GM12878 (cell line): ENCODE results near the gene IGFLR1. TPM values are rescaled to one million over a fixed set of nuclear protein-coding genes. Genes with fewer than 3 reads are reported as not detected.

ENCODE experiments used
- ATAC-seq: fragments of 200-7000 bp; cut with Tn5 transposase; 3 replicates; pipeline ENCODE4 v1.9.1; 2020; ENCODE audit warnings: mild to moderate bottlenecking, moderate library complexity
- BruUV-seq: library from RNA; stranded (reverse); fragments of 400-500 nt; replicated peaks from 2 replicates; lab custom pipeline; 2021; lab: Mats Ljungman, UMichigan
- CTCF ChIA-PET: fragments of 300-600 bp; sonication (Branson Sonifier 250); formaldehyde crosslinking; extraction: SDS; loops from one replicate; lab custom pipeline; 2021; ENCODE audit warnings: inconsistent platforms; lab: Yijun Ruan, JAX
- POLR2A ChIA-PET: fragments of 350-600 bp; formaldehyde crosslinking; extraction: SDS; loops from one replicate; lab custom pipeline; 2021; ENCODE audit warnings: inconsistent platforms; lab: Charles Lee
- RAD21 ChIA-PET: fragments of 300-600 bp; sonication (Branson Sonifier 250); formaldehyde crosslinking; loops from one replicate; lab custom pipeline; 2023; ENCODE audit warnings: antibody characterized with exemption; ENCODE audit not compliant: unreplicated experiment; lab: Charles Lee
- SMC1A ChIA-PET: fragments of 300-600 bp; sonication (Branson Sonifier 250); formaldehyde crosslinking; loops from one replicate; lab custom pipeline; 2023; ENCODE audit not compliant: unreplicated experiment, uncharacterized antibody; lab: Charles Lee
- DNase-seq: peaks from one replicate; pipeline ENCODE4 v3.0.0-alpha.2; 2011; ENCODE audit warnings: low read depth, low spot score
- FAIRE-seq: peaks from 3 replicates; lab custom pipeline; 2011; peaks lifted over from hg19 to GRCh38; lab: Jason Lieb, UNC
- H2AFZ ChIP-seq: 2 replicates; pipeline ENCODE4 v1.6.0; 2011; ENCODE audit warnings: low read depth, low read length, control low read depth; ENCODE audit not compliant: control insufficient read depth
- H3K27ac ChIP-seq: 2 replicates; pipeline ENCODE4 v1.5.1; 2011; ENCODE audit warnings: control low read depth; ENCODE audit not compliant: control insufficient read depth, insufficient read depth
- H3K27me3 ChIP-seq, 2 experiments: replicated peaks in 1 of 2; 2 replicates each; pipeline versions ENCODE4 v1.6.0 to v1.6.1; 2011; ENCODE audit warnings: low read length in 1 of 2; ENCODE audit not compliant: control insufficient read depth in 2 of 2, insufficient read depth in 2 of 2
- H3K36me3 ChIP-seq, 2 experiments: 2 replicates each; pipeline ENCODE4 v1.5.1; 2011; ENCODE audit warnings: low read length in 1 of 2; ENCODE audit not compliant: control insufficient read depth in 2 of 2, insufficient read depth in 2 of 2
- H3K4me1 ChIP-seq: 2 replicates; pipeline ENCODE4 v1.6.1; 2011; ENCODE audit warnings: mild to moderate bottlenecking, low read length, moderate library complexity, mixed read lengths; ENCODE audit not compliant: control insufficient read depth, insufficient read depth
- H3K4me2 ChIP-seq: 2 replicates; pipeline ENCODE4 v1.6.0; 2011; ENCODE audit warnings: control low read depth; ENCODE audit not compliant: control insufficient read depth, insufficient read depth
- H3K4me3 ChIP-seq: fragments of 200-600 bp; sonication (generic); 2 replicates; pipeline ENCODE4 v1.5.1; 2016
- H3K79me2 ChIP-seq: 2 replicates; pipeline ENCODE4 v1.6.0; 2011; ENCODE audit warnings: low read length; ENCODE audit not compliant: control insufficient read depth, insufficient read depth
- H3K9ac ChIP-seq: 2 replicates; pipeline ENCODE4 v1.8.0; 2011; ENCODE audit warnings: low read length, control low read depth, mixed read lengths; ENCODE audit not compliant: control insufficient read depth, insufficient read depth
- H3K9me3 ChIP-seq: replicated peaks from 3 replicates; pipeline ENCODE4 v1.5.1; 2011; ENCODE audit warnings: mild to moderate bottlenecking, low read length; ENCODE audit not compliant: control insufficient read depth, insufficient read depth
- H4K20me1 ChIP-seq: 2 replicates; pipeline ENCODE4 v1.6.0; 2011; ENCODE audit not compliant: control insufficient read depth, insufficient read depth
- E2F8 ChIP-seq: fragments of 450-650 bp; IDR thresholded peaks from 2 replicates; pipeline ENCODE4 v1.6.1; 2018; ENCODE audit warnings: mild to moderate bottlenecking, low read depth, moderate library complexity; ENCODE audit not compliant: partially characterized antibody
- HCFC1 ChIP-seq: fragments of 150-350 bp; IDR thresholded peaks from 2 replicates; pipeline ENCODE4 v1.6.1; 2014; ENCODE audit warnings: low read length
- IKZF2 ChIP-seq, 2 experiments: fragments of 450-650 bp; IDR thresholded peaks; 2 replicates each; pipeline ENCODE4 v1.6.1; 2017; ENCODE audit warnings: mild to moderate bottlenecking in 2 of 2, moderate library complexity in 2 of 2
- MTA3 ChIP-seq: IDR thresholded peaks from 2 replicates; pipeline ENCODE4 v1.6.1; 2012; ENCODE audit warnings: low read length, inconsistent platforms, borderline replicate concordance
- RAD51 ChIP-seq: fragments of 450-650 bp; IDR thresholded peaks from 2 replicates; pipeline ENCODE4 v1.6.1; 2016; ENCODE audit warnings: moderate library complexity, mild to moderate bottlenecking, inconsistent platforms
- SMARCA5 ChIP-seq: fragments of 450-650 bp; IDR thresholded peaks from 2 replicates; pipeline ENCODE4 v1.6.1; 2017; ENCODE audit warnings: mild to moderate bottlenecking
- ZBTB4 ChIP-seq: fragments of 450-650 bp; formaldehyde crosslinking; IDR thresholded peaks from 2 replicates; pipeline ENCODE4 v1.4.0; 2022; ENCODE audit warnings: mild to moderate bottlenecking, moderate library complexity
- whole genome bisulfite sequencing: methylation state at CpG from one replicate; pipeline ENCODE4 v1.1.6; 2016; ENCODE audit warnings: low lambda C conversion rate; ENCODE audit not compliant: insufficient replicate concordance, insufficient coverage; ENCODE audit errors: missing lambda C conversion rate; 5-methylcytosine and 5-hydroxymethylcytosine counted together
- in situ Hi-C: fragments of 300-500 bp; cut with MboI; formaldehyde crosslinking; loops from 9 replicates; pipeline ENCODE4 v1.14.3; 2018; ENCODE audit warnings: mixed read lengths
- intact Hi-C: fragments of 100-400 bp; cut with micrococcal nuclease; formaldehyde crosslinking; loops from one replicate; pipeline ENCODE4 v1.14.2; 2022; ENCODE audit not compliant: unreplicated experiment
- polyA plus RNA-seq, 11 experiments: library from polyadenylated mRNA; depleted of rRNA in 4 of 11; unstranded in 6 of 11; stranded (reverse) in 5 of 11; fragments of >200 nt; fragmentation: Nextera tagmentation in 4 of 11; fragmentation: Illumina TruSeq in 1 of 11; extraction: Ambion mirVana in 4 of 11; extraction: Trizol in 1 of 11; gene quantifications; 1 replicate in 1 of 11; 2 replicates in 10 of 11; pipeline versions ENCODE4 v1.2.1 to v1.2.3, GENCODE V29; 2011 to 2016; ENCODE audit warnings: inconsistent platforms in 2 of 11, missing spikeins in 2 of 11, low read depth in 1 of 11
- total RNA-seq, 4 experiments: library from RNA; depleted of rRNA in 3 of 4; stranded (reverse); fragments of >200 nt in 3 of 4; fragmentation: Illumina TruSeq in 1 of 4; extraction: Trizol in 1 of 4; gene quantifications; 2 replicates each; pipeline versions ENCODE4 v1.2.1 to v1.2.3, GENCODE V29; 2013 to 2021
- TF ChIP-seq, protein P1 (sequence below): fragments of 450-650 bp; IDR thresholded peaks from 2 replicates; pipeline ENCODE4 v1.6.1; 2016; ENCODE audit warnings: mild to moderate bottlenecking, moderate library complexity, borderline replicate concordance
- TF ChIP-seq, protein P2 (sequence below): IDR thresholded peaks from 2 replicates; pipeline ENCODE4 v1.6.1; 2012; ENCODE audit warnings: low read depth, low read length, improper control_type of control experiment

The IGFLR1 gene
- total and polyA plus RNA-seq, 10 of the 15 experiments (the other 5 are each of a cell fraction or from before 2014, with no cell fraction given), result 2.5 to 39.9 (median 24.8) TPM

- Histone ChIP-seq H3K9me3 (no peaks in the 10 kb centered on the region; the same call in 2 of the 3 replicates), H3K27me3 (no peaks in the 10 kb centered on the region), H4K20me1 (no peaks in the 10 kb centered on the region), H3K27ac (peak overlapping the region; percentile 79), H3K9ac (no peak overlapping the region), H3K4me2 (no peak overlapping the region), H3K4me3 (no peak overlapping the region), H3K79me2 (no peaks in the 10 kb centered on the region), H2AFZ (no peak overlapping the region), H3K4me1 (peaks cover 22% of the 10 kb centered on the region), H3K36me3 (no peaks in the 10 kb centered on the region)
- ChIA-PET RAD21 (interaction anchor here (1.0 to 11.0 kb wide), 9 partner anchors 18 to 343 kb away, joined by 3 to 430 read pairs (median 8); partner anchors contain the start of genes IGFLR1, LIN37, PSENEN and U2AF1L4), POLR2A (interaction anchor here (1.1 to 11.9 kb wide), 9 partner anchors 15 to 365 kb away, joined by 3 to 516 read pairs (median 6); partner anchors contain the start of genes COX6B1, IGFLR1, PSENEN and U2AF1L4), CTCF (interaction anchor here (1.2 to 7.8 kb wide), 8 partner anchors 12 to 235 kb away, joined by 4 to 271 read pairs (median 8); partner anchors contain the start of genes IGFLR1, LIN37, PSENEN and U2AF1L4), SMC1A (interaction anchor here (0.8 to 12.3 kb wide), 9 partner anchors 12 to 235 kb away, joined by 3 to 375 read pairs (median 5); partner anchors contain the start of genes IGFLR1, PSENEN and U2AF1L4)
- FAIRE-seq (no peak), ATAC-seq (no peak), DNase-seq (no peak)
- 76% methylated on average over 2 of the region's 2 CpGs for WGBS
- intact Hi-C loops, result loop anchor here (2.0 kb wide), 1 partner anchor 123 kb away; no protein-coding TSS in a partner anchor
- TSS peak; percentile 63 for BruUV-seq
- in situ Hi-C loops, result no loop called here
- TF ChIP-seq RAD51 (no peak), SMARCA5 (no peak), HCFC1 (no peak), IKZF2 (IDR thresholded peaks at IDR 0.05) (no peak), MTA3 (no peak), E2F8 (no peak), ZBTB4 (CRISPR knock-in tag) (no peak)
- TF ChIP-seq, protein P1, sequence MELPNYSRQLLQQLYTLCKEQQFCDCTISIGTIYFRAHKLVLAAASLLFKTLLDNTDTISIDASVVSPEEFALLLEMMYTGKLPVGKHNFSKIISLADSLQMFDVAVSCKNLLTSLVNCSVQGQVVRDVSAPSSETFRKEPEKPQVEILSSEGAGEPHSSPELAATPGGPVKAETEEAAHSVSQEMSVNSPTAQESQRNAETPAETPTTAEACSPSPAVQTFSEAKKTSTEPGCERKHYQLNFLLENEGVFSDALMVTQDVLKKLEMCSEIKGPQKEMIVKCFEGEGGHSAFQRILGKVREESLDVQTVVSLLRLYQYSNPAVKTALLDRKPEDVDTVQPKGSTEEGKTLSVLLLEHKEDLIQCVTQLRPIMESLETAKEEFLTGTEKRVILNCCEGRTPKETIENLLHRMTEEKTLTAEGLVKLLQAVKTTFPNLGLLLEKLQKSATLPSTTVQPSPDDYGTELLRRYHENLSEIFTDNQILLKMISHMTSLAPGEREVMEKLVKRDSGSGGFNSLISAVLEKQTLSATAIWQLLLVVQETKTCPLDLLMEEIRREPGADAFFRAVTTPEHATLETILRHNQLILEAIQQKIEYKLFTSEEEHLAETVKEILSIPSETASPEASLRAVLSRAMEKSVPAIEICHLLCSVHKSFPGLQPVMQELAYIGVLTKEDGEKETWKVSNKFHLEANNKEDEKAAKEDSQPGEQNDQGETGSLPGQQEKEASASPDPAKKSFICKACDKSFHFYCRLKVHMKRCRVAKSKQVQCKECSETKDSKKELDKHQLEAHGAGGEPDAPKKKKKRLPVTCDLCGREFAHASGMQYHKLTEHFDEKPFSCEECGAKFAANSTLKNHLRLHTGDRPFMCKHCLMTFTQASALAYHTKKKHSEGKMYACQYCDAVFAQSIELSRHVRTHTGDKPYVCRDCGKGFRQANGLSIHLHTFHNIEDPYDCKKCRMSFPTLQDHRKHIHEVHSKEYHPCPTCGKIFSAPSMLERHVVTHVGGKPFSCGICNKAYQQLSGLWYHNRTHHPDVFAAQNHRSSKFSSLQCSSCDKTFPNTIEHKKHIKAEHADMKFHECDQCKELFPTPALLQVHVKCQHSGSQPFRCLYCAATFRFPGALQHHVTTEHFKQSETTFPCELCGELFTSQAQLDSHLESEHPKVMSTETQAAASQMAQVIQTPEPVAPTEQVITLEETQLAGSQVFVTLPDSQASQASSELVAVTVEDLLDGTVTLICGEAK, result no peak
- TF ChIP-seq, protein P2, sequence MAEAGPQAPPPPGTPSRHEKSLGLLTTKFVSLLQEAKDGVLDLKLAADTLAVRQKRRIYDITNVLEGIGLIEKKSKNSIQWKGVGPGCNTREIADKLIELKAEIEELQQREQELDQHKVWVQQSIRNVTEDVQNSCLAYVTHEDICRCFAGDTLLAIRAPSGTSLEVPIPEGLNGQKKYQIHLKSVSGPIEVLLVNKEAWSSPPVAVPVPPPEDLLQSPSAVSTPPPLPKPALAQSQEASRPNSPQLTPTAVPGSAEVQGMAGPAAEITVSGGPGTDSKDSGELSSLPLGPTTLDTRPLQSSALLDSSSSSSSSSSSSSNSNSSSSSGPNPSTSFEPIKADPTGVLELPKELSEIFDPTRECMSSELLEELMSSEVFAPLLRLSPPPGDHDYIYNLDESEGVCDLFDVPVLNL, result no peak
These were observed 46.3 kb downstream of the IGFLR1 start for GRCh38 chr19:35695895-35696422.
